ENCODE results near the gene ARHGDIG.

- TF ChIP-seq CTCF (IDR thresholded peaks at IDR 0.05; ENCODE audit: insufficient read depth, low read depth, low read length) (no peak), EZH2 (IDR thresholded peaks at IDR 0.05; ENCODE audit: insufficient read depth, low read length) (no peak)
Observed at GRCh38 chr16:314351-314750, 34.0 kb downstream of the ARHGDIG start.
